ENCODE measurements around the gene REC8.

Gene REC8

GRCh38 chr14:24171422-24172260 lies at the start of gene REC8:
Gene REC8, plus strand, starts transcription at chr14:24172080. Its CDS starts 473 bp downstream, at chr14:24172553.
- DNase-seq (ENCODE audit: low read depth) = peak; percentile 49

- DNase-seq (ENCODE audit: low read depth) = no peak
These were observed 49.5 kb upstream of the REC8 start for GRCh38 chr14:24122416-24122815.

- DNase-seq (ENCODE audit: low read depth) = no peak
These were observed 49.0 kb upstream of the REC8 start for GRCh38 chr14:24122898-24123297.

GRCh38 chr14:24123424-24124417 lies 48.2 kb upstream of the REC8 start:
- no peak for DNase-seq (ENCODE audit: low read depth)

GRCh38 chr14:24126939-24127338 lies 44.9 kb upstream of the REC8 start:
- no peak for DNase-seq (ENCODE audit: low read depth)

- DNase-seq (ENCODE audit: low read depth) = no peak
These were observed 44.2 kb upstream of the REC8 start for GRCh38 chr14:24127673-24128072.

- DNase-seq (ENCODE audit: low read depth) = no peak
These were observed 42.4 kb upstream of the REC8 start for GRCh38 chr14:24129410-24129998.

- DNase-seq (ENCODE audit: low read depth) = no peak
These were observed 41.5 kb upstream of the REC8 start, which contains the start of gene FITM1 for GRCh38 chr14:24130380-24130716. Gene FITM1, plus strand, starts transcription at chr14:24130659. Its CDS starts 905 bp downstream, at chr14:24131564.

- no peak for DNase-seq (ENCODE audit: low read depth)
These were observed 40.9 kb upstream of the REC8 start for GRCh38 chr14:24130717-24131548.

GRCh38 chr14:24131549-24131966 lies 40.3 kb upstream of the REC8 start:
- DNase-seq (ENCODE audit: low read depth) = no peak

- no peak for DNase-seq (ENCODE audit: low read depth)
These were observed 39.7 kb upstream of the REC8 start for GRCh38 chr14:24132061-24132685.

- DNase-seq (ENCODE audit: low read depth) = no peak
These were observed 38.9 kb upstream of the REC8 start for GRCh38 chr14:24132976-24133375.

- no peak for DNase-seq (ENCODE audit: low read depth)
These were observed 38.1 kb upstream of the REC8 start for GRCh38 chr14:24133735-24134134.

GRCh38 chr14:24135584-24135833 lies 36.4 kb upstream of the REC8 start:
- no peak for DNase-seq (ENCODE audit: low read depth)

- DNase-seq (ENCODE audit: low read depth) = peak; percentile 89
These were observed 35.8 kb upstream of the REC8 start, which contains the start of gene PSME1 for GRCh38 chr14:24135834-24136683. Gene PSME1, plus strand, starts transcription at chr14:24136194. Its CDS starts 69 bp downstream, at chr14:24136263.

GRCh38 chr14:24136684-24137528 lies 35.0 kb upstream of the REC8 start:
- DNase-seq (ENCODE audit: low read depth) = no peak

- DNase-seq (ENCODE audit: low read depth) = no peak
These were observed 34.1 kb upstream of the REC8 start for GRCh38 chr14:24137529-24138395.

Data from activated T-helper 1 cell treated with Interleukin-2 at 50 U/mL for 16 hours (primary cell).